Measurements from ENCODE around the gene RANBP2.

Gene RANBP2

DNA sequence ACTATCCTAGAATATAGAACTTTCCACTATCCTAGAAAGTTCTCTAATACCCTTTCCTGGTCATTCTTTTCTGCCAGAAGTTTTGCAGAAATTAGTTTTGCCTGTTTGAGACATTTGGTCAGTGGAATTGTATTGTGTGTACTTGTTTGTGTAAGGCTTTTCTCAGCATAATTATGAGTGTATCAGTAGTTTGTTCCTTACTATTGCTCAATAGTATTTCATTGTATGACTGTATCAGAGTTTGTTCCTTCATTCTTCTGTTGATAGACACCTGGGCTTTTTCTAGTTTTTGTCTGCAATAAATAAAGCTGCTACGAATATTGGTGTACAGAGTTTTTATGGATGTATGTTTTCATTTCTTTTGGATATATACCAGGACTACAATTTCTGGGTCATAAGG, 94.5 kb downstream of the RANBP2 start:
- Histone ChIP-seq H3K4me2 (ENCODE audit: low read length) (no peak overlapping the region), H3K79me2 (ENCODE audit: control insufficient read depth, low read length) (peaks cover 33% of the 10 kb centered on the region), H3F3A (ENCODE audit: control insufficient read depth, insufficient read depth) (no peaks in the 10 kb centered on the region), H3K9me3 (ENCODE audit: control insufficient read depth, insufficient read depth, low read length) (peaks cover 6% of the 10 kb centered on the region; the same call in 1 of the 2 replicates), H3K9me2 (replicated peaks; ENCODE audit: control insufficient read depth, low read length) (no peaks in the 10 kb centered on the region), H4K20me1 (ENCODE audit: control insufficient read depth, insufficient read depth, low read depth, low read length) (no peaks in the 10 kb centered on the region), H3K27ac (ENCODE audit: low read depth, low read length) (no peak overlapping the region), H3K4me1 (ENCODE audit: control insufficient read depth, low read length) (no peaks in the 10 kb centered on the region), H3K4me3 (ENCODE audit: low read length) (no peak overlapping the region), H3K27me3 (ENCODE audit: control insufficient read depth, low read length) (no peaks in the 10 kb centered on the region), H3K36me3 (ENCODE audit: control insufficient read depth, low read length) (peaks cover 87% of the 10 kb centered on the region)
- TF ChIP-seq EZH2phosphoT487 (IDR thresholded peaks at IDR 0.05; ENCODE audit: borderline replicate concordance, low read length) (no peak), CTCF (IDR thresholded peaks at IDR 0.05; ENCODE audit: low read depth, low read length, poor library complexity, severe bottlenecking) (no peak)

DNA sequence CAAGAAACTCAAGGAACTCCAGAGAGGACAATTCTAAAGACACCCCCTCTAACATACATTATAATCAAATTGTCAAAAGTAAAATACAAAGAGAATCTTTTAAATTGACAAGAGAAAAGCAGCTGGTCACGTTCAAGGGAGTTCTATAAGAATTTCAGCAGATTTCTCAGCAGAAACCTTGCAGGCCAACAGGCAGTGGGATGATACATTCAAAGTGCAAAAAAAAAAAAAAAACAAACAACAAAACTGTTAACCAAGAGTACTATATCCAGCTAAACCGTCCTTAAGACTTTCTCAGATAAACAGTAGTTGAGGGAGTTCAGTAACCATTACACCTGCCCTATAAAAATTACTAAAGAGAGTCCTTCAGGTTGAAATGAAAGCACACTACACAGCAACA, 101.2 kb downstream of the RANBP2 start:
- Histone ChIP-seq H3K4me2 (ENCODE audit: low read length) (no peak overlapping the region), H3K4me1 (ENCODE audit: control insufficient read depth, low read length) (no peaks in the 10 kb centered on the region), H3K79me2 (ENCODE audit: control insufficient read depth, low read length) (no peaks in the 10 kb centered on the region), H3K36me3 (ENCODE audit: control insufficient read depth, low read length) (peaks cover 88% of the 10 kb centered on the region), H4K20me1 (ENCODE audit: control insufficient read depth, insufficient read depth, low read depth, low read length) (no peaks in the 10 kb centered on the region), H3K27me3 (ENCODE audit: control insufficient read depth, low read length) (no peaks in the 10 kb centered on the region), H3K9me2 (replicated peaks; ENCODE audit: control insufficient read depth, low read length) (no peaks in the 10 kb centered on the region), H3F3A (ENCODE audit: control insufficient read depth, insufficient read depth) (no peaks in the 10 kb centered on the region), H3K27ac (ENCODE audit: low read depth, low read length) (no peak overlapping the region), H3K9me3 (ENCODE audit: control insufficient read depth, insufficient read depth, low read length) (0 out of 2 replicates have a peak, but pooled peaks cover 3% of the 10 kb centered on the region), H3K4me3 (ENCODE audit: low read length) (no peak overlapping the region)
- no peak for TF ChIP-seq CTCF (IDR thresholded peaks at IDR 0.05; ENCODE audit: low read depth, low read length, poor library complexity, severe bottlenecking)
- no peak for TF ChIP-seq EZH2phosphoT487 (IDR thresholded peaks at IDR 0.05; ENCODE audit: borderline replicate concordance, low read length)

GRCh38 chr2:108823286-108823685, 104.0 kb downstream of the RANBP2 start:
- Histone ChIP-seq H3K9me2 (replicated peaks; ENCODE audit: control insufficient read depth, low read length) (no peaks in the 10 kb centered on the region), H3K4me1 (ENCODE audit: control insufficient read depth, low read length) (no peaks in the 10 kb centered on the region), H3K79me2 (ENCODE audit: control insufficient read depth, low read length) (no peaks in the 10 kb centered on the region), H3K27me3 (ENCODE audit: control insufficient read depth, low read length) (no peaks in the 10 kb centered on the region), H3K9me3 (ENCODE audit: control insufficient read depth, insufficient read depth, low read length) (0 out of 2 replicates have a peak, but pooled peaks cover 3% of the 10 kb centered on the region), H3K27ac (ENCODE audit: low read depth, low read length) (no peak overlapping the region), H3K4me3 (ENCODE audit: low read length) (no peak overlapping the region), H3K4me2 (ENCODE audit: low read length) (no peak overlapping the region), H4K20me1 (ENCODE audit: control insufficient read depth, insufficient read depth, low read depth, low read length) (no peaks in the 10 kb centered on the region), H3K36me3 (ENCODE audit: control insufficient read depth, low read length) (peaks cover 76% of the 10 kb centered on the region), H3F3A (ENCODE audit: control insufficient read depth, insufficient read depth) (no peaks in the 10 kb centered on the region)
- TF ChIP-seq CTCF (IDR thresholded peaks at IDR 0.05; ENCODE audit: low read depth, low read length, poor library complexity, severe bottlenecking) (no peak), EZH2phosphoT487 (IDR thresholded peaks at IDR 0.05; ENCODE audit: borderline replicate concordance, low read length) (no peak)
